ENCODE results near the gene SFXN4.
"Not testable (repeated sequence)": the region's sequence is repeated elsewhere in the genome, so short reads cannot be mapped to it uniquely, and the experiment has no call there.

DNA sequence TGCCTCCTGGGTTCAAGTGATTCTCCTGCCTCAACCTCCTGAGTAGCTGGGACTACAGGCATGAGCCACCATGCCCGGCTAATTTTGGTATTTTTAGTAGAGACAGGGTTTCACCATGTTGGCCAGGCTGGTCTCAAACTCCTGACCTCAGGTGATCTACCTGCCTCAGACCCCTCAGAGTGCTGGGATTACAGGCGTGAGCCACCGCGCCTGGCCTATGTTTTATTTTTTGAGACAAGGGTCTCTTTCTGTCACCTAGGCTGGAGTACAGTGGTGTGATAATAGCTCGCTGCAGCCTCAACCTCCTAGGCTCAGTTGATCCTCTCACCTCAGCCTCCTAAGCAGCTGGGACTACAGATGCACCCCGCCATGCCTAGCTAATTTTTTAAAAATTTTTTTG, 13.9 kb downstream of the SFXN4 start:
- not testable (repeated sequence) for TF ChIP-seq POLR2A (IDR thresholded peaks at IDR 0.05)
- TF ChIP-seq, protein P1, sequence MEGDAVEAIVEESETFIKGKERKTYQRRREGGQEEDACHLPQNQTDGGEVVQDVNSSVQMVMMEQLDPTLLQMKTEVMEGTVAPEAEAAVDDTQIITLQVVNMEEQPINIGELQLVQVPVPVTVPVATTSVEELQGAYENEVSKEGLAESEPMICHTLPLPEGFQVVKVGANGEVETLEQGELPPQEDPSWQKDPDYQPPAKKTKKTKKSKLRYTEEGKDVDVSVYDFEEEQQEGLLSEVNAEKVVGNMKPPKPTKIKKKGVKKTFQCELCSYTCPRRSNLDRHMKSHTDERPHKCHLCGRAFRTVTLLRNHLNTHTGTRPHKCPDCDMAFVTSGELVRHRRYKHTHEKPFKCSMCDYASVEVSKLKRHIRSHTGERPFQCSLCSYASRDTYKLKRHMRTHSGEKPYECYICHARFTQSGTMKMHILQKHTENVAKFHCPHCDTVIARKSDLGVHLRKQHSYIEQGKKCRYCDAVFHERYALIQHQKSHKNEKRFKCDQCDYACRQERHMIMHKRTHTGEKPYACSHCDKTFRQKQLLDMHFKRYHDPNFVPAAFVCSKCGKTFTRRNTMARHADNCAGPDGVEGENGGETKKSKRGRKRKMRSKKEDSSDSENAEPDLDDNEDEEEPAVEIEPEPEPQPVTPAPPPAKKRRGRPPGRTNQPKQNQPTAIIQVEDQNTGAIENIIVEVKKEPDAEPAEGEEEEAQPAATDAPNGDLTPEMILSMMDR (IDR thresholded peaks at IDR 0.05) = not testable (repeated sequence)

Data from right lobe of liver (tissue), 4 donors.